K562 (cell line): ENCODE data around the gene TTC28.

Experiments
- ELF1 ChIP-seq: fragments of 200-800 bp; sonication (Bioruptor generic); IDR thresholded peaks from 2 replicates; pipeline ENCODE4 v1.6.1; 2016; ENCODE audit warnings: missing genetic modification characterization, missing compliant biosample characterization
- NCOA6 ChIP-seq: fragments of 450-650 bp; IDR thresholded peaks from 2 replicates; pipeline ENCODE4 v1.6.1; 2017; ENCODE audit warnings: mild to moderate bottlenecking
- POLR2A ChIP-seq: fragments of 450-650 bp; conservative IDR thresholded peaks from 2 replicates; pipeline ENCODE4 v1.6.1; 2016
- ZKSCAN8 ChIP-seq: fragments of 200-800 bp; sonication (Bioruptor generic); IDR thresholded peaks from 2 replicates; pipeline ENCODE4 v1.6.1; 2016; ENCODE audit warnings: missing genetic modification characterization, missing compliant biosample characterization
- TF ChIP-seq, protein P1 (sequence below), 3 experiments: IDR thresholded peaks in 2 of 3; conservative IDR thresholded peaks in 1 of 3; 2 replicates each; pipeline ENCODE4 v1.5.1; 2011 to 2012; ENCODE audit warnings: low read length in 3 of 3, mild to moderate bottlenecking in 3 of 3, control low read depth in 2 of 3, improper control_type of control experiment in 1 of 3, inconsistent platforms in 1 of 3, low read depth in 1 of 3, mixed read lengths in 1 of 3, moderate library complexity in 1 of 3; ENCODE audit not compliant: insufficient read depth in 2 of 3
- TF ChIP-seq, protein P2 (sequence below), 2 experiments: IDR thresholded peaks in 1 of 2; conservative IDR thresholded peaks in 1 of 2; 2 replicates each; pipeline ENCODE4 v1.6.1; 2016; ENCODE audit warnings: low read depth in 2 of 2, mild to moderate bottlenecking in 1 of 2, missing compliant biosample characterization in 1 of 2, missing genetic modification characterization in 1 of 2, moderate library complexity in 1 of 2

DNA sequence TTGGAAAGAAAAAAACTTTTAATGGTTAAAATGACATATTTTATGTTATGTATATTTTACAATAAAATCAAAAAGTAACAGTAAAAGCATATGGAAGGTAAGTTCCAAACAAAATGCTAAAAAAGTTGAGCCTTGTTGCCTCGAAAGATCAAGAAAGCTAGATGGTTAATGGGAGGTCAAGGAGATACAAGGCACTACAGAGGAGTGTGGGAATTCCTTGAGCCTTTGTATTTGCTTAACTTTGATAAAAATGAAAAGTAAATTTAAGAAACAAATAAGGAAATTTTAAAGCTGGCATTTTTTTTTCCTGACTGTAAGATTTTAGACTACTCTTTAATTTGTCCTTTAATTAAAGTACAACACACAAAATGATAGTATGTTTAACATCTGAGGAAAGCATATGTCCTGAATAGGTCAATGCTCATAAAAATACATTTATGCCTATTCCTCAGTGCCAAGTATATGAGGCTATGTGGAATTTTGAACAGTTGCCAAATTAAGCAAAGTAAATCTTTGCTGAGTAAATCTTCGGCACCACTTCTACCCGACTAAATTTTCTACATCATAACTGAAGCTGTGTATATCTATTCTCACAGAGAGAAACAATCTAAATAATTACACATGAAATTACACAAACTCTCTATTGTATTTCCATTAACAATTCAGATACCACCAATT, 108.8 kb downstream of the TTC28 start:
- TF ChIP-seq POLR2A, result no peak
- TF ChIP-seq ELF1 (tag), result no peak
- TF ChIP-seq NCOA6, result no peak
- TF ChIP-seq, protein P1, sequence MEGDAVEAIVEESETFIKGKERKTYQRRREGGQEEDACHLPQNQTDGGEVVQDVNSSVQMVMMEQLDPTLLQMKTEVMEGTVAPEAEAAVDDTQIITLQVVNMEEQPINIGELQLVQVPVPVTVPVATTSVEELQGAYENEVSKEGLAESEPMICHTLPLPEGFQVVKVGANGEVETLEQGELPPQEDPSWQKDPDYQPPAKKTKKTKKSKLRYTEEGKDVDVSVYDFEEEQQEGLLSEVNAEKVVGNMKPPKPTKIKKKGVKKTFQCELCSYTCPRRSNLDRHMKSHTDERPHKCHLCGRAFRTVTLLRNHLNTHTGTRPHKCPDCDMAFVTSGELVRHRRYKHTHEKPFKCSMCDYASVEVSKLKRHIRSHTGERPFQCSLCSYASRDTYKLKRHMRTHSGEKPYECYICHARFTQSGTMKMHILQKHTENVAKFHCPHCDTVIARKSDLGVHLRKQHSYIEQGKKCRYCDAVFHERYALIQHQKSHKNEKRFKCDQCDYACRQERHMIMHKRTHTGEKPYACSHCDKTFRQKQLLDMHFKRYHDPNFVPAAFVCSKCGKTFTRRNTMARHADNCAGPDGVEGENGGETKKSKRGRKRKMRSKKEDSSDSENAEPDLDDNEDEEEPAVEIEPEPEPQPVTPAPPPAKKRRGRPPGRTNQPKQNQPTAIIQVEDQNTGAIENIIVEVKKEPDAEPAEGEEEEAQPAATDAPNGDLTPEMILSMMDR (IDR thresholded peaks at IDR 0.05 in 2 of 3, conservative IDR thresholded peaks at IDR 0.05 in 1 of 3; ENCODE audit: insufficient read depth in 2 of 3, low read depth in 1 of 3, low read length in 3 of 3), result no peak
- TF ChIP-seq, protein P2, sequence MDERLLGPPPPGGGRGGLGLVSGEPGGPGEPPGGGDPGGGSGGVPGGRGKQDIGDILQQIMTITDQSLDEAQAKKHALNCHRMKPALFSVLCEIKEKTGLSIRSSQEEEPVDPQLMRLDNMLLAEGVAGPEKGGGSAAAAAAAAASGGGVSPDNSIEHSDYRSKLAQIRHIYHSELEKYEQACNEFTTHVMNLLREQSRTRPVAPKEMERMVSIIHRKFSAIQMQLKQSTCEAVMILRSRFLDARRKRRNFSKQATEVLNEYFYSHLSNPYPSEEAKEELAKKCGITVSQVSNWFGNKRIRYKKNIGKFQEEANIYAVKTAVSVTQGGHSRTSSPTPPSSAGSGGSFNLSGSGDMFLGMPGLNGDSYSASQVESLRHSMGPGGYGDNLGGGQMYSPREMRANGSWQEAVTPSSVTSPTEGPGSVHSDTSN (CRISPR knock-in tag; IDR thresholded peaks at IDR 0.05; ENCODE audit: low read depth), result no peak
- TF ChIP-seq, protein P2 (tag; conservative IDR thresholded peaks at IDR 0.05; ENCODE audit: low read depth), result no peak
- no peak for TF ChIP-seq ZKSCAN8 (CRISPR knock-in tag)
